ENCODE measurements around the gene DCTN3. TPM values are rescaled to one million over a fixed set of nuclear protein-coding genes. Genes with fewer than 3 reads are reported as not detected.

The DCTN3 gene
- total RNA-seq, 2 experiments from 2014 or later, result 85.3 to 87.3 TPM

DNA sequence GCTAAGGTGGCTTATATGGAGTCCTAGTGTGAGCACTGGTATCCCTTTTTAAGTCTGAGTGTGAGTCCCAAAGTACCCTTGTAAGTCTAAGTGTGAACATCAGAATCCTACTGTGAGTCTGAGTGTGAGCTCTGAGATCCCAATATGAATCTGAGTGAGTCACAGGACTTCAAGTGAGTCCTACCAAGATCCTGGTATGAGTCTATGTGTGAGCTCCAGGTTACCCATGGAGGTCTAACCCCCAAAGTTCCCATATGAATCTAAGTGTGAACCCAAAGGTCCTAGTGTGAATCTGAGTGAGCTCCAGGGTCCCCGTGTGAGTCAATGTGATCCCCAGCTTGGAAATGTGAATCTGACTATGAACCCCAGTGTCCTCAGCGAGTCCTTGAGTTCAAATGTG, 33.0 kb downstream of the DCTN3 start:
- no peak for DNase-seq
- Mint-ChIP-seq H3K36me3 (no peaks in the 10 kb centered on the region), H3K4me3 (no peak overlapping the region), H3K27ac (no peak overlapping the region), H3K27me3 (peaks cover 58% of the 10 kb centered on the region), H3K4me1 (ENCODE audit: low read depth) (peaks cover 25% of the 10 kb centered on the region), H3K9me3 (no peaks in the 10 kb centered on the region)
- ChIA-PET POLR2A (no interaction called here), CTCF (interaction anchor here (0.7 to 1.5 kb wide), 5 partner anchors 16 to 183 kb away, joined by 3 to 6 read pairs (median 5); no protein-coding TSS in a partner anchor)
- intact Hi-C loops (cut with micrococcal nuclease), result no loop called here

DNA sequence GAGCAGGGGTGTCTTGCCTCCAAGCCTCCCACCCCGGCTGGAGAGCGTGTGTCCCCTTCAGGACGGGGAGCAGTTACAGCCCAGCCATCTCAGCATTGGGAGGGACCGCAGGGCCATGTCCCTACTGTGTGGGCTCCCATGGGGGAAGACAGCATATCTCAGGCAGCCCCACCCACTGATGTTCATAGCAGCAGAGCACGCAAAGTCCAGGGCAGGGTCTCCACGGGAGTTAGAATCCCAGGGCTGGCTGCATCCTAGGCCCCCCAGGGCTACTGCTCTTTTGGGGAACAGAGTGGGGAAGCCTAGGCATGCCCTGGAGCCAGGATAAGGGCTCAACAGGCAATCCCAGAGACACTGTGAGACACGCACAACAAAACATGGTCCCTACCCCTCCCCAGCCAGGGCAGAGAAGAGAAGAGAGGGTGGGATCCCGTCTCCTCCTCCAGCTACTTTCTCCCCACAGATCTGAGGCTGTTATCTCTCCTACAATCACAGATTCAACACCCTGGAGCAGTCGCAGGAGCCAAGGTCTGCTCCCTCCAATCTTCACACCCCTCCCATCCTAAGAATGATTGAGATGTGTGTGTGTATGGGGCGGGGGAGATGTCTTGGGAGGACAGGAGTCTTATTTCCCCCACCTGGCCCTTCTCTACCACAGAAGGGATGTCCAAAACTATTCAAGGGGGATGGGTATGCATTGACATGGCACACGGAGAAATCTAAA, 34.2 kb downstream of the DCTN3 start:
- Mint-ChIP-seq H3K9me3 (no peaks in the 10 kb centered on the region), H3K4me3 (no peak overlapping the region), H3K4me1 (ENCODE audit: low read depth) (peaks cover 18% of the 10 kb centered on the region), H3K27me3 (peaks cover 55% of the 10 kb centered on the region), H3K27ac (no peak overlapping the region), H3K36me3 (no peaks in the 10 kb centered on the region)
- intact Hi-C loops (cut with micrococcal nuclease), result no loop called here
- ChIA-PET CTCF (interaction anchor here (1.2 kb wide), 1 partner anchor 24 kb away, joined by 5 read pairs; no protein-coding TSS in a partner anchor), POLR2A (no interaction called here)
- DNase-seq, result no peak

DNA sequence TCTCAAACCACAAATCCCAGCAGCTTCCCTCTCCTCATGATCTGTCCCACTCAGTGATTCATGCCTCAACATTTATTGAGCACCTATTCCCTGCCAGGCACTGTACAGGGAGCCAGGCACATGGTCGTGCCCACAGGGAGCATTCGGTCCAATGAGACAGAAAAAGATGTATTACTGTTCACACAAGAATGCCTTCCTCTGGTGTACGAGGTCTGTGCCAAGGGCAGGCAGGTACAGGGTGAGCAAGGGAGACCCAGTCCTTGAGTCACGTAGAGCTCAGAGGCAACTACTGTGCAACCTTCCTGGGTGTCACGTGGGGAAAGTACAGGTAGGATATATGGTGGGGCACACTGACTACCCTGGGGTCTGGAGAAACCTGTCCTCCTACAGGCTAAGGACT, 35.3 kb downstream of the DCTN3 start:
- Mint-ChIP-seq H3K4me1 (ENCODE audit: low read depth) (peaks cover 9% of the 10 kb centered on the region), H3K27ac (no peak overlapping the region), H3K4me3 (no peak overlapping the region), H3K9me3 (no peaks in the 10 kb centered on the region), H3K36me3 (no peaks in the 10 kb centered on the region), H3K27me3 (peaks cover 56% of the 10 kb centered on the region)
- ChIA-PET POLR2A (no interaction called here), CTCF (interaction anchor here (1.2 kb wide), 1 partner anchor 23 kb away, joined by 5 read pairs; no protein-coding TSS in a partner anchor)
- DNase-seq, result no peak
- intact Hi-C loops (cut with micrococcal nuclease), result no loop called here

DNA sequence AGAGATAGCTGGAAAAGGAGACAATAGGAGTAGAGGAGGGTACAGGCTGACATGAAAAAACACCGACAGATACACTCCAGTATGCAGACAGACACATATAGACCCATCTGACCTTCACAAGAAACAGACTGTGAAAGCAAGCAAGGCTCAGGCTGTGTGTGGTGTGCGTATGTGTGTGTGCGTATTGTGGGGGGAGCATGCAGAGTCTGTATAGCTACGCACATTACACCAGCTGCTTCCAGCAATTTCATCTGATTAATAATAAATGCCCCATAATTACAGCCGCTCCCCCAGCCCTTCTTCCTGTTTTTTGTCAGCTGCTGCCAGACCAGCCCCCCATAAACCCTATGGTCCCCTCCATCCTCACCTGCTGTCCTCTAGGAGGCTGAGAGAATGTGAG, 37.5 kb downstream of the DCTN3 start:
- no peak overlapping the region for H3K27ac Mint-ChIP-seq

DNA sequence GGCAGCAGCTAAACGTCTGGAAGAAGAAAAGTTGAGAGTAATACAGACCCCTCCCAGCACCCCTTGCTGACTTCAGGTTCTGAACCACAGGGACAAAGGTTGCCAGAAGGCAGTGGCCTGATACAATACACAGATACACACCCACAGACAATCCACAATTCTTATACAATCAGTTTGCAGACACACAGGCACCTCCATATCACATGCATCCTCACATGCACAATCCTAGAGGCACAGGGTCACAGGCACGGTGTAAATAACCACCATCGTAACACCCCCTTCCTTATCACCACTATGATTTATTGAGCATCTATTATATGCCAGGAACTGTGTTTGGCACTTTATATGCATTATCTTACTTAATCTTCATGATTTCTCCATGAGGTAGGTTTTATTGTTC, 39.0 kb downstream of the DCTN3 start:
- H3K4me1 Mint-ChIP-seq (ENCODE audit: low read depth), result peaks cover 13% of the 10 kb centered on the region
- H3K27me3 Mint-ChIP-seq, result peaks cover 53% of the 10 kb centered on the region
- intact Hi-C loops (cut with micrococcal nuclease), result no loop called here
- no peaks in the 10 kb centered on the region for H3K9me3 Mint-ChIP-seq
- DNase-seq, result no peak
- H3K4me3 Mint-ChIP-seq, result no peak overlapping the region
- CTCF ChIA-PET, result interaction anchor here (1.6 to 4.3 kb wide), 2 partner anchors 10 to 23 kb away, joined by 4 to 23 read pairs; no protein-coding TSS in a partner anchor
- H3K27ac Mint-ChIP-seq, result no peak overlapping the region
- H3K36me3 Mint-ChIP-seq, result no peaks in the 10 kb centered on the region
- POLR2A ChIA-PET, result no interaction called here

More for the DNA sequence above, 37.5 kb downstream of the DCTN3 start:
- no peak for DNase-seq
- Mint-ChIP-seq H3K4me3 (no peak overlapping the region), H3K9me3 (no peaks in the 10 kb centered on the region), H3K27me3 (peaks cover 56% of the 10 kb centered on the region), H3K36me3 (no peaks in the 10 kb centered on the region), H3K4me1 (ENCODE audit: low read depth) (peaks cover 6% of the 10 kb centered on the region)
- ChIA-PET CTCF (interaction anchor here (0.7 to 1.6 kb wide), 4 partner anchors 9 to 179 kb away, joined by 3 to 4 read pairs (median 4); no protein-coding TSS in a partner anchor), POLR2A (no interaction called here)
- intact Hi-C loops (cut with micrococcal nuclease), result no loop called here

DNA sequence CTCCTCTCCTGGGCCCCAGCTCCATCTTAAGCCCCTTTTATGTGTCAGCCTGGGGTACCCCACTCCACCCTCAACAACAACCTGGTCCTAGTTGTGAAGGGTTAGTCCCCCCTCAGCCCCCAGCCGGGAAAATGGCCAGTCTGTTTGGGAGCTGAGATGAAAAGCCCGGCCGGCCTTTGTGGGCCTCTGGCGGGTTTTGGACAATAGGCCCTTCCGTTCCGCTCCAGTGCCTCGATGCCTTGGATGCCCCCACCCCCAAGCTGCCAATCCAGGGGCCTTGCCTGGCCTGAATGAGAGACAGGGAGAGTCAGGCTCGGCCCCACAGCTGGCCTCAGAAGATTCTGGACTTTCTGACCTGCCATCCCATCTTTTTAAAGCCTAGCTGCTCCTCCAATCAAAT, 39.9 kb downstream of the DCTN3 start:
- Mint-ChIP-seq H3K27ac (no peak overlapping the region), H3K9me3 (no peaks in the 10 kb centered on the region), H3K27me3 (peaks cover 53% of the 10 kb centered on the region), H3K4me3 (no peak overlapping the region), H3K4me1 (ENCODE audit: low read depth) (peaks cover 13% of the 10 kb centered on the region), H3K36me3 (no peaks in the 10 kb centered on the region)
- ChIA-PET CTCF (interaction anchor here (1.2 to 4.3 kb wide), 5 partner anchors 9 to 176 kb away, joined by 3 to 23 read pairs (median 3); no protein-coding TSS in a partner anchor), POLR2A (no interaction called here)
- no peak for DNase-seq
- intact Hi-C loops (cut with micrococcal nuclease), result no loop called here

DNA sequence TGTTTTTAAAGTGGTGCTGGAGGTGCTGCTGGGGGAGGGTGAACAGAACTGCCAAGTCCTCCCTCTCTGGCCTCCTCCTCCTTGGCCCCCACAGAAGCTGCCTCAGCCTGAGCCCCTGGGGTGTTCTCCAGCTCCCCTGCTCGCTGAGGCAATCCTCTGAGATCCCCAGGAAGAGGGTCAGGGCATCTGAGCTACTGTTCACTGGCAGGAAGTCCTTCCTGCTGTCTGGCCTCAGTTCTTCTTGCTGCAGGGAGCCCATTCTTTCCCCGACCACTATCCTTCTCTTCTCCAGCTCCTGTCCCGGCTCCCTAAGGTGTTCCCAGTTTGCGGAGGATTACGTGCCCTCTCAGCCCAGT, 40.5 kb downstream of the DCTN3 start:
- H3K4me3 Mint-ChIP-seq, result no peak overlapping the region
- intact Hi-C loops (cut with micrococcal nuclease), result no loop called here
- peaks cover 13% of the 10 kb centered on the region for H3K4me1 Mint-ChIP-seq (ENCODE audit: low read depth)
- no peak overlapping the region for H3K27ac Mint-ChIP-seq
- H3K9me3 Mint-ChIP-seq, result no peaks in the 10 kb centered on the region
- ChIA-PET CTCF (interaction anchor here (1.2 to 4.3 kb wide), 5 partner anchors 9 to 175 kb away, joined by 3 to 23 read pairs (median 3); no protein-coding TSS in a partner anchor), POLR2A (no interaction called here)
- no peaks in the 10 kb centered on the region for H3K36me3 Mint-ChIP-seq
- DNase-seq, result no peak
- H3K27me3 Mint-ChIP-seq, result peaks cover 51% of the 10 kb centered on the region

DNA sequence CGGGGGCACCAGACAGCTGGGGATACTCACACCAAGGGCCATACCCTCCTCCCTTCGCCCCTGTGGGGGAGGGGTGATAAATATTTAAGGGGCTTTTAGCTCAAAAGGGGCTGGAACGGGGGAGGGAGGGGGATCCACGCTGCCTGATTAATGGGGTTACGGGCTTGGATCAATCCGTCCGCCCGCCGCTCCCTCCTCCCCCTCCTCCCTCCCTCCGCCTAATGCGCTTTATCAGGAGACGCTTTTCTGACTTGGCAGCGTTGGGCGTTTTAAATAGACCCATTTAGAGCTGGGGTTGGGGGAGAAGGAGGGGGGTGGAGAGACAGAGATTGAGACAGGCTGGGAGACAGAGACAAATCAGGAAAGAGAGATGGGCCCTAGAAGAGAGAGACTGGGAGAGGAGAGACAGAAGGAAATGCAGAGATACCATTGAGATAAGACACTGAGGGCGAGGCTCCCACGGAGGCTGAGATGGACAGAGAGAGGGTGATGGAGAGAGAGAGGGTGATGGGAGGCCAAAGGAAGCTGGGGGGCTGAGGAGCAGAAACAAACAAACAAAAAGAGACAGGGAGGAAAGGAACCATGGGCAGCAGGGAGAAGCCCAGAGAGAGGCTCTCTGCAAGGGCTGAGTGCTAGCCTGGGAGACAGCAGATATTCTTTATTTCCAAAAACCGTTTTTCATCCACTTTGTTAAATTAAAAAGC, 41.0 kb downstream of the DCTN3 start:
- no peak overlapping the region for H3K27ac Mint-ChIP-seq
- ChIA-PET POLR2A (no interaction called here), CTCF (interaction anchor here (1.2 to 4.3 kb wide), 4 partner anchors 8 to 175 kb away, joined by 3 to 23 read pairs (median 4); no protein-coding TSS in a partner anchor)
- H3K27me3 Mint-ChIP-seq, result peaks cover 50% of the 10 kb centered on the region
- no peaks in the 10 kb centered on the region for H3K9me3 Mint-ChIP-seq
- H3K36me3 Mint-ChIP-seq, result no peaks in the 10 kb centered on the region
- H3K4me3 Mint-ChIP-seq, result no peak overlapping the region
- intact Hi-C loops (cut with micrococcal nuclease), result no loop called here
- peaks cover 13% of the 10 kb centered on the region for H3K4me1 Mint-ChIP-seq (ENCODE audit: low read depth)
- no peak for DNase-seq

DNA sequence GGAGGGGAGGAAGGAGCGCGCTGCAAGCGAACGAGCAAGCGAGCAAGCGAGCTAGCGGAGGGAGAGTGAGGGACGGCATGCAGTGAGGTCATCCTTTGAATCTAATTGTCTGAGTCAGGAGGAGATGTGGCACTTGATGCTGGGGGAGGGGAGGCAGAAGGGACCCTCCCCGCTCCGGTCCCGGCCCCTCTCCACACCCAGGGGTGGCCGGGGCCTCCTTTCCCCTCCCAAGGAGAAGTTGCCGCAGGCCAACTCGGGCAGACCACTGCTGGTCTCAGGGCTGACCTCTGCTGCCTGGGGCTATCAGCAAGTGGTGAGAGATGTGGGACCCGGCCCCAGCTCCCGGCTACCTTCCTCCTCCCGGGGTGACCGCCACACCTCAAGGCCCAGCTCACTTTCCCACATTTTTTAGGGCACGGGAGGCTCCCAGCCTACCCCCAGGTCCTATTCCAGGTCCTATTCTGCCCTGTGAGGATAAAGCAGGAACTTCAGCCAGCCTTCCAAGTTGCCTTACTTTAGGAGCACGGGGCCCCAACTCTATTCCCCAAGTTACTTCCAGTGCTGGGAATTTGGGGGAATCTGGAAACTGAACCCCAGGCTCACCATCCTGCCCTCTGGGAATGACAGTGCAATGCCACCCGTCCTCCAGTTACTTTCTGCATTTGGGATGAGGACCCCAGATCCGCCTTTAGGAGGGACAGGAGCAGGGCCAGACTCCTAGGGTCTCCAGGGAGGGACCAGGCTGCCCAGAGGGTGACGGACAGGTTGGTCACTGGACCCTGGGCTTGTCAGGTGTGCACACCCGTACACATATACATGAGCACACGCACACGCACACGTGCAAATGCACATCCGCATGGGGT, 41.8 kb downstream of the DCTN3 start:
- Mint-ChIP-seq H3K36me3 (no peaks in the 10 kb centered on the region), H3K4me1 (ENCODE audit: low read depth) (peaks cover 13% of the 10 kb centered on the region), H3K27me3 (peaks cover 51% of the 10 kb centered on the region), H3K9me3 (no peaks in the 10 kb centered on the region), H3K27ac (no peak overlapping the region), H3K4me3 (no peak overlapping the region)
- ChIA-PET CTCF (interaction anchor here (4.3 kb wide), 1 partner anchor 13 kb away, joined by 23 read pairs; no protein-coding TSS in a partner anchor), POLR2A (no interaction called here)
- intact Hi-C loops (cut with micrococcal nuclease), result no loop called here
- DNase-seq, result peak; percentile 30

DNA sequence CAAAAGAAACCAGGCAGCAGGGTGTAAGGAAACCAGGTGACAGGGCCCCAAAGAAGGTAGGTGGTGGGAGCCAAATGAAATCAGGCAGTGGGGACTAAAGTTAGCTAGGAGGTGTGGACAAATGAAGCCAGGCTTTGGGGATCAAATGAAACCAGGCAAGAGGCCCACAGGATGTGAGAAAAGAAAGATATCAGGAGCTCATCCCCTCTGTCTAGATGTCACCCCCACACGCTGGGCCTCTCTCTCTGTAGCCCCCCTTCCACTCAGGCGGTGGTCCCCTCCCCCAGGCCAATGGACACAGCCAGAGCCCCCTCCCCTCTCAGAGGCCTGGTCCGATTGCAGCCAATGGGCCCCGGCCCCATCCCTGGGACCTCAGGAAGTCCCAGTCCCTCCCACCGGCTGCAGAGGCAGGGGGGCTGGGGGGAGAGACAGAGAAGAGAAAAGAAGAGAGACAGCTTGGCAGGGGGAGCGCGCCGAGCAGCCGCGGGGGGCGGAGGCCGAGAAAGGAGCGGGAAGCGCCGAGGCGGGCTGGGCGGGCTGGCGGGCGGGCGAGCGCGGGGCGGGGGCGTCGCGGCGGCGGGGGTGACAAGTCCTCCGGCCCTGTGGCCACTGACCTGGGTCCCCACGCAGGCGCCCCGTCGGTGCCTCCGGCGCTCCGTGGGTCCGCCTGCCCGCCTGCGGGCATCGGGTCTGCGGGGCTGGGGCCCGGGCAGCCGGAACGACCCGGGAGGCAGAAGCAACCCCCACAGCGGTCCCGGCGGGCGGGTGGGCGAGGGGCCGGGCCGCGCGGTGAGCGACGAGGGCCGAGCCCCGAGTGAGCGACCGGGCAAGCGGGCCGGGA, 42.7 kb downstream of the DCTN3 start:
- H3K4me1 Mint-ChIP-seq (ENCODE audit: low read depth), result peaks cover 13% of the 10 kb centered on the region
- POLR2A ChIA-PET, result no interaction called here
- no peaks in the 10 kb centered on the region for H3K36me3 Mint-ChIP-seq
- H3K27me3 Mint-ChIP-seq, result peaks cover 51% of the 10 kb centered on the region
- H3K4me3 Mint-ChIP-seq, result no peak overlapping the region
- DNase-seq, result no peak
- CTCF ChIA-PET, result interaction anchor here (4.3 kb wide), 1 partner anchor 14 kb away, joined by 23 read pairs; no protein-coding TSS in a partner anchor
- H3K27ac Mint-ChIP-seq, result no peak overlapping the region
- H3K9me3 Mint-ChIP-seq, result no peaks in the 10 kb centered on the region
- intact Hi-C loops (cut with micrococcal nuclease), result no loop called here

Measured in activated CD4-positive, alpha-beta memory T cell treated with anti-CD3 and anti-CD28 coated beads for 36 hours (primary cell).